Upper lobe of left lung (tissue), 4 donors: ENCODE results near the gene HP.

ENCODE experiments used
- POLR2A ChIP-seq, 4 donors: fragments of 450-650 bp; IDR thresholded peaks; one replicate each; pipeline ENCODE4 v1.5.1; 2016 to 2017; ENCODE audit warnings: antibody characterized with exemption in 4 of 4, mild to moderate bottlenecking in 2 of 4
- POLR2AphosphoS5 ChIP-seq, 2 donors: sonication (generic); formaldehyde crosslinking; IDR thresholded peaks; one replicate each; pipeline ENCODE4 v1.5.1; 2017; ENCODE audit warnings: antibody characterized with exemption in 2 of 2
- TF ChIP-seq, protein P1 (sequence below), 6 experiments: fragments of 450-650 bp in 4 of 6; fragments of 200-600 bp in 2 of 6; sonication (generic) in 2 of 6; IDR thresholded peaks; one replicate each; pipeline ENCODE4 v1.5.1; 2016 to 2019; ENCODE audit warnings: antibody characterized with exemption in 6 of 6

DNA sequence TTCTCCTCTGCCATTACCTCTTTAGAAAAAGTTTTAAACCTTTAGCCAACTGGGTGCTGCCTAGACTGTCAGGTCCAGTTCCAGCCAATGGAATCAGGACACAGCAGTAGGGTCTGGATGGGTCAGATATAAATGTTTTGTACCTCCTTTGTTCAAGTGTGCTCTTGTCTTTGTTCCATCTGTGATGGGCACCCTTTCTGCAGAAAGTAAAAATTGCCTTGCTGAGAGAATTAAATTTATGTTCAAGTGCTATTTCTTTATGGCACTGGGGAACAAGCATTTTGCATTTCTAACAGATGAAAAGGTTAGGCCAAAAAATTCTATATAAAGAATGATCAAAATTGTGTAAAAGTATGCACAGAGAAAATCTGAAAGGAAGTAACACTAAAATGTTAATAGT lies 5.2 kb upstream of the HP start:
- TF ChIP-seq POLR2A (IDR thresholded peaks at IDR 0.05) (no peak), POLR2AphosphoS5 (IDR thresholded peaks at IDR 0.05) (no peak)
- TF ChIP-seq, protein P1, sequence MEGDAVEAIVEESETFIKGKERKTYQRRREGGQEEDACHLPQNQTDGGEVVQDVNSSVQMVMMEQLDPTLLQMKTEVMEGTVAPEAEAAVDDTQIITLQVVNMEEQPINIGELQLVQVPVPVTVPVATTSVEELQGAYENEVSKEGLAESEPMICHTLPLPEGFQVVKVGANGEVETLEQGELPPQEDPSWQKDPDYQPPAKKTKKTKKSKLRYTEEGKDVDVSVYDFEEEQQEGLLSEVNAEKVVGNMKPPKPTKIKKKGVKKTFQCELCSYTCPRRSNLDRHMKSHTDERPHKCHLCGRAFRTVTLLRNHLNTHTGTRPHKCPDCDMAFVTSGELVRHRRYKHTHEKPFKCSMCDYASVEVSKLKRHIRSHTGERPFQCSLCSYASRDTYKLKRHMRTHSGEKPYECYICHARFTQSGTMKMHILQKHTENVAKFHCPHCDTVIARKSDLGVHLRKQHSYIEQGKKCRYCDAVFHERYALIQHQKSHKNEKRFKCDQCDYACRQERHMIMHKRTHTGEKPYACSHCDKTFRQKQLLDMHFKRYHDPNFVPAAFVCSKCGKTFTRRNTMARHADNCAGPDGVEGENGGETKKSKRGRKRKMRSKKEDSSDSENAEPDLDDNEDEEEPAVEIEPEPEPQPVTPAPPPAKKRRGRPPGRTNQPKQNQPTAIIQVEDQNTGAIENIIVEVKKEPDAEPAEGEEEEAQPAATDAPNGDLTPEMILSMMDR (IDR thresholded peaks at IDR 0.05): no peak
